ENCODE results near the gene TFAP2A. TPM values are rescaled to one million over a fixed set of nuclear protein-coding genes. Genes with fewer than 3 reads are reported as not detected.

TFAP2A gene
- total RNA-seq, 1 donor from 2014 or later: 59.6 TPM

- TF ChIP-seq CTCF (IDR thresholded peaks at IDR 0.05): no peak
- no peaks in the 10 kb centered on the region for H3K9me3 Mint-ChIP-seq (ENCODE audit: unreplicated experiment)
- no peak for DNase-seq (ENCODE audit: extremely low spot score, unreplicated experiment)
- H3K27me3 Mint-ChIP-seq (ENCODE audit: unreplicated experiment): peaks cover 3% of the 10 kb centered on the region
- H3K36me3 Mint-ChIP-seq (ENCODE audit: unreplicated experiment): peaks cover 18% of the 10 kb centered on the region
- H3K27ac Mint-ChIP-seq (ENCODE audit: unreplicated experiment): peak overlapping the region; percentile 68
- H3K4me3 Mint-ChIP-seq (ENCODE audit: unreplicated experiment): peak overlapping the region; percentile 75
- H3K4me1 Mint-ChIP-seq (ENCODE audit: unreplicated experiment): peaks cover 32% of the 10 kb centered on the region
Measured at GRCh38 chr6:10389739-10390494, 25.0 kb downstream of the TFAP2A start.

GRCh38 chr6:10386756-10387654, 27.9 kb downstream of the TFAP2A start:
- peak overlapping the region; percentile 33 for H3K27ac Mint-ChIP-seq (ENCODE audit: unreplicated experiment)
- no peak overlapping the region for H3K4me3 Mint-ChIP-seq (ENCODE audit: unreplicated experiment)
- no peak for TF ChIP-seq CTCF (IDR thresholded peaks at IDR 0.05)
- H3K27me3 Mint-ChIP-seq (ENCODE audit: unreplicated experiment): peaks cover 7% of the 10 kb centered on the region
- DNase-seq (ENCODE audit: extremely low spot score, unreplicated experiment): no peak
- H3K9me3 Mint-ChIP-seq (ENCODE audit: unreplicated experiment): no peaks in the 10 kb centered on the region
- H3K36me3 Mint-ChIP-seq (ENCODE audit: unreplicated experiment): peaks cover 12% of the 10 kb centered on the region
- peaks cover 25% of the 10 kb centered on the region for H3K4me1 Mint-ChIP-seq (ENCODE audit: unreplicated experiment)

GRCh38 chr6:10386220-10386619, 28.7 kb downstream of the TFAP2A start:
- Mint-ChIP-seq H3K9me3 (ENCODE audit: unreplicated experiment) (no peaks in the 10 kb centered on the region), H3K27ac (ENCODE audit: unreplicated experiment) (no peak overlapping the region), H3K4me3 (ENCODE audit: unreplicated experiment) (no peak overlapping the region), H3K36me3 (ENCODE audit: unreplicated experiment) (peaks cover 9% of the 10 kb centered on the region), H3K4me1 (ENCODE audit: unreplicated experiment) (peaks cover 25% of the 10 kb centered on the region), H3K27me3 (ENCODE audit: unreplicated experiment) (peaks cover 7% of the 10 kb centered on the region)
- DNase-seq (ENCODE audit: extremely low spot score, unreplicated experiment): no peak
- no peak for TF ChIP-seq CTCF (IDR thresholded peaks at IDR 0.05)

- Mint-ChIP-seq H3K27ac (ENCODE audit: unreplicated experiment) (no peak overlapping the region), H3K36me3 (ENCODE audit: unreplicated experiment) (peaks cover 9% of the 10 kb centered on the region), H3K4me3 (ENCODE audit: unreplicated experiment) (no peak overlapping the region), H3K9me3 (ENCODE audit: unreplicated experiment) (no peaks in the 10 kb centered on the region), H3K27me3 (ENCODE audit: unreplicated experiment) (peaks cover 7% of the 10 kb centered on the region), H3K4me1 (ENCODE audit: unreplicated experiment) (peaks cover 25% of the 10 kb centered on the region)
- TF ChIP-seq CTCF (IDR thresholded peaks at IDR 0.05): no peak
- DNase-seq (ENCODE audit: extremely low spot score, unreplicated experiment): no peak
Measured at GRCh38 chr6:10385524-10386132, 29.2 kb downstream of the TFAP2A start.
